Measurements from ENCODE around the gene CENPU.

DNA sequence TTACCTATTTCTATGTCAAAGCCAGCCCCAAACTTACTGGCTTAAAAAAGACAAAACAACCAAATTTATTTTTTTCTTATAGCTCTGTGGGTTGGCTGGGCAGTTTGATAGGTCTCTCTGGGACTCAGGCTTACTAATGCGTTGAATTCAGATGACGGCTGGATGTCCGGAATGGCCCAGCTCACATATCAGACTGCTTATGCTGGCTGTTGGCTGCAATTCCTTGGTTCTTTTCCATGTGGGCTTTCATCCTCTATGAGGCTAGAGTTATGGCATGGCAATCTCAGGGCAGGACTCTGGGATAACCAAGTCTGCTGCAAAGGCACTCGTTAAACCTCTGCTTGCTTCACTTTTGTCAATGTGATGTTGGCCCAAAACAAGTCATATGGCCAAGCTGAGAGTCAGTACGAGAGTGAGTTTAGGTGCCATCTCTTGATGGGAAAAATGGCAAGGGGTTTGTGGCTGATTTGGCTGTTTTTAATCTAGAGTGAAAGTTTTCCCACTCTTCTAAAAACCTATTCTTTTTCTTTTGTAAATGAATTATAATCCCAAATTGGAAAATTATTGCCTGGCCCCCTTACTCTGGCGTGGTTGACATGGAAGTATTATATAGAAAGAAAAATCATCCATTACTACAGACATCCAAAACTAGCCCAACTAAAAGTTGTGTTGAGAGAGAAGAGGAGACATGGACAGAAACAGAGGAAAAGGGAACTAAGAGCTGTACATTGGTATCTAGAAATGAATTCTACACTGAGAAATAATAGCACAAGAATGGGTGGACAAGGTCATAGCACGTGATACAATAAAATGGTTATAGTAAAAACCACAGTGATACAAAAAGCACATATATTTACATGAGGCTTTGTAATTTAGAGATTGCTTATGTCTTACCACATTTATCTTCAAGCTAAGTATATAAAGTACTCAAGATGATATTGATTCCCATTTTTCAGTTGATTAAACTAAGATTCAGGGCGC, 77.7 kb downstream of the CENPU start:
- TF ChIP-seq, protein P1, sequence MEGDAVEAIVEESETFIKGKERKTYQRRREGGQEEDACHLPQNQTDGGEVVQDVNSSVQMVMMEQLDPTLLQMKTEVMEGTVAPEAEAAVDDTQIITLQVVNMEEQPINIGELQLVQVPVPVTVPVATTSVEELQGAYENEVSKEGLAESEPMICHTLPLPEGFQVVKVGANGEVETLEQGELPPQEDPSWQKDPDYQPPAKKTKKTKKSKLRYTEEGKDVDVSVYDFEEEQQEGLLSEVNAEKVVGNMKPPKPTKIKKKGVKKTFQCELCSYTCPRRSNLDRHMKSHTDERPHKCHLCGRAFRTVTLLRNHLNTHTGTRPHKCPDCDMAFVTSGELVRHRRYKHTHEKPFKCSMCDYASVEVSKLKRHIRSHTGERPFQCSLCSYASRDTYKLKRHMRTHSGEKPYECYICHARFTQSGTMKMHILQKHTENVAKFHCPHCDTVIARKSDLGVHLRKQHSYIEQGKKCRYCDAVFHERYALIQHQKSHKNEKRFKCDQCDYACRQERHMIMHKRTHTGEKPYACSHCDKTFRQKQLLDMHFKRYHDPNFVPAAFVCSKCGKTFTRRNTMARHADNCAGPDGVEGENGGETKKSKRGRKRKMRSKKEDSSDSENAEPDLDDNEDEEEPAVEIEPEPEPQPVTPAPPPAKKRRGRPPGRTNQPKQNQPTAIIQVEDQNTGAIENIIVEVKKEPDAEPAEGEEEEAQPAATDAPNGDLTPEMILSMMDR (IDR thresholded peaks at IDR 0.05): no peak
- TF ChIP-seq POLR2AphosphoS5 (IDR thresholded peaks at IDR 0.05) (no peak), POLR2A (IDR thresholded peaks at IDR 0.05) (no peak)

All from suprapubic skin (tissue), 4 donors.